ENCODE measurements around the gene HEPN1.

The HEPN1 gene

DNA sequence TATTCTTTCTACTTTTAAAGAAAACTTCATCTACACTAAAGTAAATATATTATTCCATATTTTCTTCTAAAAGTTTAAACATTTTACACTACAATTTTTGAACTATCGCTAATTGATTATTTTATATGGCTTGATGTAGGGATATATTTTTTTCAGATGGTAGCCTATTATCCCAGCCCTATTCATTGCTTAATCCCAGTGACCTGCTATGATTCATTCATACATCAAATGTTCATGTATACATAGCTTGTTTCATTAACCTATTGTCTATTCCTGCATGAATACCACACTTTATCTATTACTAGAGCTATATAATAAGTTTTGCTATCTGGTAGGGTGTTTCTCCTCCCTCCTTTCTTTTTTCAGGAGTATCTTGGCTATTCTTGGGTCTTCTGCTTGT is 16.4 kb upstream of the HEPN1 start:
- no peak for DNase-seq

DNA sequence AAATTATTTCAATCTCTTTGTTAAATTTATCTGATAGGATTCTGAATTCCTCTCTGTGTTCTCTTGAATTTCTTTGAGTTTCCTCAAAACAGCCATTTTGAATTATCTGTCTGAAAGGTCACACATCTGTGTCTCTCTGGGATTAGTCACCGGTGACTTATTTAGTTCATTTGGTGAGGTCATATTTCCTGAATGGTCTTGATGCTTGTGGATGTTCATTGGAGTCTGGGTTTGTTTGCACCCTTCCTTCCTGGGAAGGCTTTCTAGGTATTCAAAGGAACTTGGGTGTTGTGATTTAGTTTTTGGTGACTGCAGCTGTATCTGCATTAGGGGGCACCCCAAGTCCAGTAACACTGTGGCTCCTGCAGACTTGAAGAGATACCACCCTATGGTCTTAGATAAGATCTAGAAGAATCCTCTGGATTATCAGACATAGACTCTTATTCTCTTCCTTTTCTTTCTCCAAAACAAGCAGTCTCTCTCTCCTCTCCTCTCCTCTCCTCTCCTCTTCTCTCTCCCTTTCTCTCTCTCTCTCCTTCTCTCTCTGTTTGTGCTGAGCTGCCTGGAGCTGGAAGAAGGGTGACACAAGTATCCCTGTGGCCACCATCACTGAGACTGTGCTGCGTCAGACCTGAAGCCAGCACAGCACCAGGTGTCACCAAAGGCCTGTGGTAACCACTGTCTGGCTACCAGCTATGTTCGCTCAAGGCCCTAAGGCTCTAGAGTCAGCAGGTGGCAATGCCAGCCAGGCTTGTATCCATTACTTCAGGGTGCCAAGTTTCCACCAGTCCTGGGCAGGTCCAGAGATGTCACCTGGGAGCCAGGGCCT is 3.3 kb upstream of the HEPN1 start:
- DNase-seq = no peak

DNA sequence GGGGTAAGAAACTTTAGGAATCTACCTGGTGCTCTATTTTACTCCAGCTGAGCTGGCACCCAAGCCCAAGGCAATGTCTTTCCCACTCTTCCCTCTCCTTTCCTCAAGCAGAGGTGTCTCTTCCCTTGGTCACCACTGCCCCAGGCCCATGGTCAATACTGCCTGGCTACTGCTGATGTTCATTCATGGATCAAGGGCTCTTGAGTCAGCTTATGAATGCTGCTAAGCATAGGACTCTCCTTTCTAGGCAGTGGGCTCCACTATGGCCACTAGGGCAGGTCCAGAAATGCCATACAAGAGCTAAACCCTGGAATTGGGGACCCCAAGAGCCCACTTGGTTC is 2.7 kb upstream of the HEPN1 start:
- DNase-seq = no peak

DNA sequence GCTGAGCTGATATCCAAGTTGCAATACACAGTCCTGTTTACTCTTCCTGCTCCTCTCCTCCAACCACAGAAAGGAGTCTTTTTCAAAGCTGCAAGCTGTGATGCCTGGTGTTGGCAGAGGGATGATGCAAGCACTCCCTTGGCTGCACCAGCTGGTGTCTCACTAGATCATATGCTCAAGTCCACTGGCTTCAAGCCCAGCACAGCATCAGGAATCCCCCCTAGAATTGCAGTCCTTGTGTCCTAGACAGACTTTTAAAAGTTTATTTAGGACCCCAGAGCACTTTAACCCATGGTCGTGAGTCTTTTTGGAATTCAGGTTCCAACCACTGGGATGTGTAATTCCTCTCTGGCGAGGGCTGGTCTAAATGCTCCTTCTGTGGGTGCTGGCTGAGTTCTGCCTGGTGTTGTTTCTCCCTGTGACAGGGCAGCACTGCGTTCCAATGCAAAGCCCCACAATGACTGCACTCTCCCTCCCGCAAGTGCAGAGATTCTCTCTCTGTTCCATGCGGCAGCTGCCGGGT is 1.9 kb upstream of the HEPN1 start:
- DNase-seq = no peak

DNA sequence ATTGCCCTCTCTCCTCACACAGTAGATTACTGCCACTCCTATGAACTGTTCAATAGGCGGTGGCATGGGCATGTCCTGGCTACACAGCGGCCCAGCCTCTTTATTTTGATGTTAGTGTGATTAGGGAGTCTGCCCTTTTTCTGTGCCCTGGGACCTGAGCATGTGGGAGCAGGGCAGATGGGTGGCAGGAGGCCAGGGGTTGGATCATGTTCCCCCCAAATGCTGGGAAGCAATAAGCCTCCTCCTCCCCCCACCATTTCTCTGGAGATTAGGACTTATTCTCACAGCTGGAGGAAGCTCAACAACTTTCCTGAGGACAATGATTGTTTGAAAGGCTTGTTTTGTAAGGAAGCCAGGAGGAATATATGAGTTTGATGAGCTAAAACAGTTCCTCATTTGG is 848 bp downstream of the HEPN1 start:
- no peak for DNase-seq

DNA sequence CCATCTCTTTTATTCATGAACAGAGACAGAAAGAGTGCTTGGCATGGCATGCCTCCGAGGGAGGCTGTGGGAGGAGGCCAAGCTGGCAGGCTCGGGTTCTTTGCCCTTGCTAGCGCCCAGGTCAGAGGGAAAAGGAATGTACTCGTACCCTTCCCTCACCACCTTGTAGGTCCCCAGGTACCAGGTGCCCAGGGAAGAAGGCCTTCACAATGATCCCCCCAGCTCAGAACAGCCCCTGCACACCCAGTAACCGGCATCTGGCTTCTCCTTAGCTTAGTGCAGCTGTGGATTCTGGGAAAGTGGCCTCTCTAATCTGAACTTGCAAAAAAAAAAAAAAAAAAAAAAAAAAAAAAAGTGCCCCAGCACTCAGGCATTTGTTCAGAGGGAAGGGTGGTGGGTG is 1.3 kb downstream of the HEPN1 start:
- no peak for DNase-seq

DNA sequence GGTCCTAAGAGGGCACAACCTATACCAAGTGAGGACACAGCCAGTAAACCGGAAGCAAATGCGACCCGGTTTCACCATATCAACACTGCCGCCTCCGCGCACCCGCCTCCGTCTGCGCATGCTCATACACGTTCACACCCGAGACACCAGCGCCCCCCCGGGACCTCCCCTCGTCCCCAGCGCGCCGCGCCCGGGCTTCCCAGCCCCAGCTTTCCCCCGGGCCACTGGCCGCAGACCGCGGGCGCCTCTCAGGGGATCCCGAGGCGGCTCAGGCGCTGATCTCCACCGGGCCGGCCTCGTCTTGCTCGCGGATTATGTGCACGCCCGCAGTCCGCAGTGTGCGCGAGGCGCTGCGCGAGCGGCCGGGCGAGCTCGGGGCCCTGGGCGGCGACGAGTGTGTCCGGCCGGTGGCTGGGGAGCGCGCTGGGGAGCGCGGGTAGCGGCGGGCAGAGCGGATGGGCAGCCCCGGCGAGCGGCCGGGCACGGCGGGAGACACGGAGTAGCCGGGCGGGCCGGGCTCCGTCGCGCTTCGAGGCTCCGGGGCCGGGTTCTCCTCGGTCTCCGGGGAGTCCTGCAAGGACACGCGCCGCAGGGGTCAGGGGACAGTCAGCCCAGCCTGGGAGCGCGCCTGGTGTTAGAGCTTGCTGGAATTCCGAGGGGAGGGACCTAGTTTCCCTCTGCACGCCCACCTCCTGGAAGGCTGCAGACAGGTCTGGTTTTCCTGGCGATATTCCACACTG is 2.0 kb downstream of the HEPN1 start:
- no peak for DNase-seq

DNA sequence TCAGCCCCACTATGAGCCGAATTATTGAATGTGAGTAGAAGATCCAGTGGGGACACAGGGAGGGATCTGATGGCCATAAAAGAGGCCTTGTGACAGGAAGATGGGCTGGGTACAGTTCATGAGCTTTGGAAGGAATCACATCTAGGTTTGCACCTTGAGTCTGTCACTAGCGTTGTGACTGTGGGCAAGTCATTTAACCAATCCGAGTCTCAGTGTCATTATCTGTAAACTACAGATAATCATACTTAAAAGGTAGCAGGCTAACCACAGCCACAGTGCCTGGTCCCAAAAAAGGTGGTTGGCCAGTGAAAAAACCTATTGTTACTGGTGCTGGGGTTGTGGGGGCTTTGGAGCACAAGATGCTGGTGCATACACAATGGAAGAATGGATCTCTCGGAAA is 3.8 kb downstream of the HEPN1 start:
- DNase-seq = no peak

DNA sequence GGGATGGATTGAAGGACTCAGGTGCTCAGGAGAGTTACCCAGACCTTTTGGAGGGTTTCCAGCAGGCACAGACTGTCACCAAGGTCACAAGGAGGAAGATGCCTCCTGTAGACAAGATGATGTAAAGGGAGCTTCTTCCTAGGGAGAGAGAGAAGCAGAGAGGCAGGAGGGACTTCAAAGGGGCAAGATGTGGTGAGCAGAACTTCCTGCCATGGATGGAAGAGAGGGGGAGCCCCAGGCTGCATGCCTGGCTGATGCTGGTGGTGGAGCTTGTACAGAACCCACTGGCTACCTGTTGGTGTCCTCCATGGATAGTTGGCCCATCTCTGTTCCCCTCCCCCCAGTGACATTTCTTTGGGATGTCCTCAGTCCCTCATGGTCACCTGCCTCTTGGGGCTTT is 4.2 kb downstream of the HEPN1 start:
- DNase-seq = no peak

DNA sequence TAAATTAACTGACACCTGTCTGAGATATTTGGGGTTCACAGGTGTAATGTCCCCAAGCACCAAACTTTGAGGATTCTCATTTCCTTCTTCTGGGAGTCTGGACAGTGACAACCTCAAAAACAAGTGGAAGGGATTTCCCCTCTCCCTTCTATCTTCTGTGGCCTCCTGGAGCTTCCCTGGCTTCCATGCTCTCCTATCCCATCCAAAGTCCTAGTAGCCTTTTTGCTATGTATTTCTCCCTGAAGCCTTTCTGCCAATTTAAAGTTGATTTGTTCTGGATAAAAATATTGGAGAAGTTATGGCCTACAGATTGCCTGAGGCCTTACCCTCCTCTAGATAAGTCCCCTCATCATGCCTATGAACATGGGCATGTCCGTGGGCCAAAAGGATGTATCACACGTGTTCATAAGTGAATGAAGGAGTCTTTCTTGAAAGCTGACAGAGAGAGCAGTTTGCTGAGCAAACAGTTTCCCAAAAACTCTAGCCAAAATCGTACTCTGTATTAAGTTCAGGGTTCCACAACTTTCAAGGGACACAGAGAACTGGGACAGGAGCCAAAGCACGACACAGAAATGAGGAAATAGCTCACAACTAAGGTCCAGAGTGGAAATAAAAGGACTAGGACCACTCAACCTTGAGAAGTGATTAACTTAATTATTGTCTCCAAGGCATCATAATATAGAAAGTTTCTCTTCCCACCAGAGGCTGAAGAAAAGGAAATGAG is 10.1 kb downstream of the HEPN1 start:
- DNase-seq = no peak

DNA sequence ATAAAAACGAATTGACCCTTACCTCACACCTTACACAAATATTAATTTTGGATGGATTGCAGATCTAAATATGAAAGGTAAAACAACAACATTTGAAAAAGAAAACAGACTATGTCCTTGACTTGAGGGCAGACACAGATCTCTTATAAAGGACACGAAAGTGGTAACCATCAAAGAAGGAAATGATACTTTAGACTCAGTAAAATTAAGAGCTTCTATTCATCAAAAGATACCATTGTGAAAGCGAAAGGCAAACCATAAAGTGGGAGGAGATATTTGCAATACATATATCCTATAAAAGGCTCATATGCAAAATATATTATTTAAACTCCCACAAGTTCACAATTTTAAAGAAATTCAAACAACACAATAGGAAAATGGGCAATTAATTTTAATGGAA is 11.7 kb downstream of the HEPN1 start:
- no peak for DNase-seq

DNA sequence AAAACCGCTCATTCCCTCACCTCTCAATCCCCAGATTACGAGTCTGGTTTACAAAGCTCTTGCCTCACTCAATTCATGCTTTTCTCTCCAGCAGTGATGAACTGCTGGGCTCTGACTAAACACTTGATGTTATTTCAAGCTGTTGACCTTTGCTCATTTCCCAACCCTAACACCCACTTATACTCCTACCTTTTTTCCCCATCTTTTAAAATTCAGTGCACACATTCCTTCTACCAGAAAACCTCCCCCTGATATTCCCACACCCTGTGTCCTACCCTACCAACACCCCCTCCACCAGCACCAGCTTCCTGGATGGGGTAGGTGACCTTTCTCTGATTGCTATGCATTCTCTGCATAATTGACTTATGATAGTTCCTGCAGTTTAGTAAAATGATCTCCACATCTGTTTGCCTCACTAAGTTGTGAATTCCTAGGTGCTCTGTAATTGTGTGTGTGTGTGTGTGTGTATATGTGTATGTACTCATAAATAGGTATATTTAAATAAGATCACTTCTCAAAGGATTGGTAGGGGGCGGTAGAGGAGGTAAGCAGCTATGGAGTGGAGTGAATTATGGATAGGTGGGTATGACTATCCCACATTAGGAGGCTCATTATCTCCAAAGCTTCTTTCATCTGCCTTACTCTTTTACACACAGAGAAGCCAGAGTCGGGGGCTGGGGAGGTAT is 16.0 kb downstream of the HEPN1 start:
- DNase-seq = no peak

DNA sequence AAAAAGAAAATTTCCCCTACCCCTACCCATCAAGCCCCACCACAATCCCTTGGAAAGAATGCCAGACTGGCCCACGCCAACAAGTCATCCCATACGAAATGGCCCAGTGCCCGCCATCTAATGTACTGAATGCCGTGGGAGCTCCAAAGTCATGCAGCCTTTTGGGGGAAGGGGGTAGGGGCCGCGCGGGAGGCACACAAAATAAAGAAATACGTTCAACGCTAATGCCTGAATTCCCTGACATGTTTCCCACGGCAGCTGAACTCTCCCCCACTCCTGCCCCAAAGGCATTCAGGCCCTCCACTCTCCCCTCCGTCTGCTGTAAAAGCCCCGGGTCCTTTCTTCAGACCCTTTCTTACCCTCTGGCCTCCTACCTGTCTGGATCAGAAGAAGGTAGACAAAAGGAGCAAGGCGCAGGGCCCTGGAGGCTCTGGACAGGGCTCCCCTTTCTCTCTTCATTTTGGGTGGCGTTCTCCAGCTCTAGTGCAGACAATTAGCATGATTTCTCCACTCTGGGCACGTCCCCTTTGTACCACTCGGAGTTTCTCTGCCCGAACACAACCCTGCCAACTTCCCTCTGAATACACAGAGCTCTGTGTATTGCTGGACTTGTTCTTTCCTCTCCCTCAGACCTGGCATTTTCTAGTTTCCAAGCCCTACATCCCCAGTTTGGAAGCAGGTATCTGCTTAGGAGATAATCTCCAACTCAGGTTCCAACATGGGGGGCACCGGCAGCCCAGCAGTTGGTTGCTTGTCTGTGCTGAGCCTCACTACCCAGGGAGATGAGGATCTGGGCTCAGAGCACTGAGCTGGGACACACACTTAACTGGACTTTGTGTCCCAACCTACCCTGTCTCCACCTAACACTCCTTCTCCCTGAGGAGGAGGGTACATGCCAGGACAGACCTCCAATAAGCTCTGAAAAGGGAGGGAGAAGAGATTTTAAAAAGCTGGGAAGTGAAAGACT is 16.8 kb downstream of the HEPN1 start, which contains the start of gene HEPACAM:
Gene HEPACAM, minus strand, starts transcription at position 500 of the 967 bp plus-strand sequence. Its CDS starts 41 bp downstream, at position 459.
- no peak for DNase-seq

DNA sequence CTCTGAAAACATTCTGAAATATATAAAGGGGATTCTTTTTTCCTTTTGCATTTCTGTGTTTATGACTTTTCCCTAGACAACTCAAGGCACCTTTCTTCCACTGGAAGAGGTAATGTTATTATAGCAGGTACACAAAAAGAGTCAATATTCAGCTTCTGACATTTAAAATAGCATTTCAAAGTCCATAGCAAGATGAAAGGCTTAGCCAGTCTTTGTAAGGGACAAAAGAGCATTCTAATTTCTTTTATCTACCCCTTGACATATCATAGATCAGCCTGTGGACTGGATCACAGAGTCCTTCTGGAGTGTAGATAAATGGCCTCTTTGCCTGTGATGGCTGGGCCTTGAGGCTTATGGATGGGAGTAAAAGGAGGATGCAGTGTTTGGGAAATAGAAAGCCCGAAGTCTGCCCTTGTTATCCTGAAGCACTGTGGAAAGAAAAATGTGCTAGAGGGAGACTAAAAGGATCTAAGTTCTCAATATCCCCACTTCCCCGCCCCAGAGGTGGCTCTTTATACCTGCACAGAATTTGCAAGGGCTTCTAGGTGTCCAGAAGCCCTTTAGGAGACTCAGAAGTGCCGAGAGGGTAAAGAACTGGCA is 18.4 kb downstream of the HEPN1 start:
- DNase-seq = no peak

DNA sequence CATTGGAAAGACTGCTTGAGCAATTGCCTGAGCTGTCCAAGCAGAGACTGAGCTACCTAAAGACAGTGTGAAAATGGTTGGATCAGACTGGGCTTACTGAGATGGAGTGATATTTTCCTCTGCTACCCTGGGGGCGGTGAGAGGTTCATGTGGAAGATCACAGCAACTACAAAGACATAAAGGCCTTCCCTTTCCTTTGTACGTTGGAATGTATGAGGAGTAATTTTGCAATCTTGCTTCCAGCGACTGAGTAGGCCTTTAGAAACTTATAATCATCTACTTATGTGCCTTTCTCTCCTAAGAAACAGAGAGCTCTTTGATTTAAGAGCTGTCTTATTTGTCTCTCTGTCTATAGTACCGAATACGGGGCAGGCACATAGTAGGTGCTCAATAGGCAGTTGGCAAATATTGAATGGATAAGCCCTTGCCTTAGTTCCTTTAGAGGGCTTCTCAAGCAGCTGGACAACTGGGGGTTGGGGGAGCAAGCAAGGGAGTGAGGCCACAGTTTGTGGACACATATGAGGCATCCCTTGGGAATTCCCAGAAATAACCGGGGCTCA is 19.2 kb downstream of the HEPN1 start:
- no peak for DNase-seq

DNA sequence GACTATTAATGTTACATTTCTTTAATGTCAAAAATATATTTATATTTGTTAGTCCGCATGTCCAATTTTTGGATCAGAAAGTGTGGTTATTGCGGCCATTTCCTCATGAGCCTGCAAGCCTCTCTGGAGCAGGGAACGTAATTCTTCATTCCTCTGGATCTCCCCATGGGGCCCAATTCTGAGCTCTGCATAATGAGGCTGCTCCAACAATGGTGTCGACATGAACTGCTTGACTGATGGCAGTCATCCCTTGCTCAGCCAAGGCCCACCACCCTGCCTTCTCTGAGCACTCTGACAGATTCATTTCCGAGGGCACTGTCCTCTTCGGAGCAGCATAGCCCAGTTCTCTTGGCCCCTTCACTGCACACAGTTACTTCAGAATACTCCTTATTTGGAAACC is 19.9 kb downstream of the HEPN1 start:
- no peak for DNase-seq

DNA sequence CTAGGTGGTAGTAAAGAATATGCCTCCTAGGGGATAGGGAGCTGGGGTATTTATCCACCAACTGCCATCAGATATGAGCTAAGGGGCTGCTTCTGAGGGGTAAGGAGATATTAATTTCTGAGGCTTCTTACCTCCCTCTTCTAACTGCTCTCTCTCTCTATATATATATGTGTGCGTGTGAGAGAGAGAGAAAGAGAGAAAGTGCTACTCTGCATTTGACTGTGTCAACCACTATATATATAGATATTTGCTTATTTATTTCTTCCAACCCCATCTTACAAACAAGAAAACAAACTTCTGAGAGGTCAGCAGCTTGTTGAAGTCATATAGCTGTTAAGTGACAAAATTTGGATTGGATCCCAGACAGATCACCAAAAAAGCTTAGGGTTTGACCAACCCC is 22.7 kb downstream of the HEPN1 start:
- no peak for DNase-seq

DNA sequence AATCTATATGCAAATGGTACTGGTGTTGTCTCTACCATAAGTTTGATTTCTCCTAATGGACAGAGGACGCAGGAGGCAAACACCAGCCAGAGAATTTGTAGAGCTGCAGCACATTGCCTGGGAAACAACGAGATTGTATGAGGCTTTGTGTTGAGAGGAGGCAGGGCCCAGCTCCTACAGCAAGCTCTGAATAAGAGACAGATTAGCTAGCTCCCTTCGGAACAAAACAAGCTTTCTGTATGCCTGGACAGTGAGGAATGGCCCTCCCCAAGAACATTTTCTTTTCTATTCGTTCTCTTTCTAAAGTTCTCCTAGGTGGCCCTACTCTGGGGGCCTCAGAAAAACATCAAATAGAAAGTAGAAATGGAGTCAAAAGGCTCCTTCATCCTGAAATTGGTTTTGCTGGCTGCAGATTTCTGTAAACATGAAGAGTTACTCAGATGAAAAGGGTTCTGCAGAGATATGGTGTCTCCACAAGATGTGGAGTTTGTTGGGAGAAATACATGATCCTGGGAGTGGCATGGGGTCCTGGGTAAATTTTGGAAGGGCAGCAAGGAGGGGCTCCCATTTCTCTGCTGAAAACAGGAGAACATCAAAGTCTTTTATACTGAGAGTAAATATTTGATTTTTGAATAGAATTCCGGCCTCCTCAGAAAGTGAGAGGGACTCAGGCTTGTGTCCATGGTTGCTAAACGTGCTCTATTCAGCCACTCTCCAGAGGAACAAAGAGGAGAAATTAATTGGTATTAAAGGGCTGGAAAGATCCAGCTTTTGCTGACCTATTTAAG is 23.6 kb downstream of the HEPN1 start:
- no peak for DNase-seq

DNA sequence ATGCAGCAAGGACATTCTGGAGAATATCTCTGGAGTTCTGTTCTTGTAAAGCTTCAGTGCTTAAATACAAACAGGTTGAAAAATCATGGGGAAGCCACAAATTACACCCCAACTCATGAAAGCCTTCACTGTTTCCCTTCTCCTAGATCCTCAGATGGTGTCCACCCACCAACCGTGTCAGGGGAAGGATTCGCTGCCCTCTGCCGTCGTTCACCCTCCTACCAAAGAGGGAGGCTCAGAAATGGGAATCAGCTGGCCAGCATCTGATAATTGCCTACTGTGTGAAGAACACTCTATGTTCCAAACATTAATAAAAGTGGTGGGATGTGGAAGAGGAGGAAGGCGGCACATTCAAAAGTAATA is 24.2 kb downstream of the HEPN1 start:
- DNase-seq = no peak

DNA sequence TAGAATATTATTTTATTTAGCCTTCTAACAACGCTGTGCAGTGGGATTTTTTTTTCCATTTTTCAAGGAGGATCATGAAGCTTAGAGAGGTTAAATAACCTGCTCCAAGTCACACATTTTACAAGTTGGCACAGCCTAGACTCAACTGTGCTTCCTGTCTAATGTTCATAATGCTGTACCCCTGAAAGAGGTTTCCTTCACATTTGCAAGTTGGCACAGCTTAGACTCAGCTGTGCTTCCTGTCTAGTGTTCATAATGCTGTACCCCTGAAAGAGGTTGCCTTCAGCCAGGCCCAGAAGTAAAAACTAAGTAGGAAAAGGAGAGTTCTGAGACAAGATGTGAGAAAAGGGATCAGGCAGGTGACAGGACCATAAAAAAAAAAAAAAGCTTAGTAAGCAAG is 24.7 kb downstream of the HEPN1 start:
- no peak for DNase-seq

All from cortex of kidney (tissue), 1 donor.